H1 (cell line): ENCODE results near the gene UFC1. TPM values are rescaled to one million over a fixed set of nuclear protein-coding genes. Genes with fewer than 3 reads are reported as not detected.

Experiments used
- RNF2 ChIP-seq: fragments of 200-900, 300-1000 bp; sonication (generic); IDR thresholded peaks from 2 replicates; pipeline ENCODE4 v1.7.1; 2016; ENCODE audit warnings: borderline replicate concordance, low read depth, mild to moderate bottlenecking, antibody characterized with exemption, low read length; ENCODE audit not compliant: poor library complexity, severe bottlenecking; ENCODE audit errors: missing control alignments
- SIN3A ChIP-seq, 2 experiments: IDR thresholded peaks in 1 of 2; conservative IDR thresholded peaks in 1 of 2; 2 replicates each; pipeline ENCODE4 v1.6.1; 2011 to 2012; ENCODE audit warnings: low read length in 2 of 2, improper control_type of control experiment in 1 of 2, low read depth in 1 of 2, mild to moderate bottlenecking in 1 of 2
- TEAD4 ChIP-seq: IDR thresholded peaks from 2 replicates; pipeline ENCODE4 v1.6.1; 2012; ENCODE audit warnings: low read depth, low read length, inconsistent platforms, mixed read lengths
- polyA plus RNA-seq, 7 experiments: library from polyadenylated mRNA; depleted of rRNA in 3 of 7; stranded (reverse) in 5 of 7; unstranded in 2 of 7; fragments of >200 nt in 5 of 7; fragments of 200-250 nt in 2 of 7; gene quantifications; 1 replicate in 5 of 7; 2 replicates in 1 of 7; 4 replicates in 1 of 7; pipeline versions ENCODE4 v1.2.1 to v1.2.3, GENCODE V29; 2011 to 2013; ENCODE audit warnings: missing spikeins in 2 of 7, mixed read lengths in 2 of 7
- total RNA-seq: library from RNA; stranded (reverse); fragmentation: NEBNext Ultra II Directional; extraction: Animal tissue kit (Norgen Biotek cat#: 25700); gene quantifications from 2 replicates; pipeline ENCODE4 v1.2.1, GENCODE V29; 2021

Gene UFC1
- total and polyA plus RNA-seq, 2 of the 8 experiments (the other 6 are each of a cell fraction or from before 2014, with no cell fraction given), result 67.8 to 102 TPM

GRCh38 chr1:161119092-161119903, 34.5 kb upstream of the UFC1 start (continued):
- TF ChIP-seq RNF2, result no peak
- TF ChIP-seq SIN3A (conservative IDR thresholded peaks at IDR 0.05 in 1 of 2, IDR thresholded peaks at IDR 0.05 in 1 of 2; ENCODE audit: low read depth in 1 of 2, low read length in 2 of 2), result 0 out of 4 replicates have a peak, but pooled peaks of 1 of the 2 experiments have one; percentile 33
- TF ChIP-seq TEAD4, result peak; percentile 64; the same call in 1 of the 2 replicates
